PFSK-1 (cell line): ENCODE data around the gene ANKRD12.

Experiments used
- POLR2AphosphoS5 ChIP-seq: IDR thresholded peaks from 2 replicates; pipeline ENCODE4 v1.6.1; 2012; ENCODE audit warnings: low read depth, mild to moderate bottlenecking, control low read depth, low read length, moderate library complexity
- SIN3A ChIP-seq: IDR thresholded peaks from 2 replicates; pipeline ENCODE4 v1.6.1; 2012; ENCODE audit warnings: mild to moderate bottlenecking, low read length, moderate library complexity, borderline replicate concordance; ENCODE audit not compliant: insufficient read depth

- TF ChIP-seq SIN3A, result no peak
- TF ChIP-seq POLR2AphosphoS5, result no peak
Measured at GRCh38 chr18:9181275-9181674, 44.7 kb downstream of the ANKRD12 start.
